Cardiac muscle cell (in vitro differentiated cells and primary cell): ENCODE data around the gene MARCOL. TPM values are rescaled to one million over a fixed set of nuclear protein-coding genes. Genes with fewer than 3 reads are reported as not detected.
A peak's percentile ranks its signal among the peaks of the same experiment; 100 is the strongest.
"Not testable (repeated sequence)": the region's sequence is repeated elsewhere in the genome, so short reads cannot be mapped to it uniquely, and the experiment has no call there.

Experiments used
- DNase-seq, 2 donors: peaks; one replicate each; pipeline versions ENCODE4 v3.0.0 to v3.0.0-alpha.2; 2010 to 2017; ENCODE audit warnings: low read depth in 1 of 2, low spot score in 1 of 2
- H3K27ac ChIP-seq: fragments of 200-600 bp; sonication (generic); 2 replicates; pipeline ENCODE4 v1.5.1; 2016
- H3K27me3 ChIP-seq: fragments of 200-600 bp; sonication (generic); 2 replicates; pipeline ENCODE4 v1.6.0; 2016; ENCODE audit warnings: control low read depth
- H3K36me3 ChIP-seq: fragments of 200-600 bp; sonication (generic); 2 replicates; pipeline ENCODE4 v1.5.1; 2016; ENCODE audit warnings: control low read depth
- H3K4me1 ChIP-seq: fragments of 200-600 bp; sonication (generic); 2 replicates; pipeline ENCODE4 v1.8.1; 2017; ENCODE audit warnings: low read depth, mild to moderate bottlenecking, mixed run types
- H3K4me3 ChIP-seq: fragments of 200-600 bp; sonication (generic); 2 replicates; pipeline ENCODE4 v1.5.1; 2016; ENCODE audit warnings: mild to moderate bottlenecking
- H3K9me3 ChIP-seq: fragments of 200-600 bp; sonication (generic); 2 replicates; pipeline ENCODE4 v1.5.1; 2017; ENCODE audit warnings: low read depth, mild to moderate bottlenecking, control low read depth
- polyA plus RNA-seq: library from polyadenylated mRNA; unstranded; fragments of >200 nt; fragmentation: Nextera tagmentation; extraction: Ambion mirVana; gene quantifications from 2 replicates; pipeline ENCODE4 v1.2.1, GENCODE V29; 2016
- total RNA-seq: library from RNA; depleted of rRNA; stranded (reverse); fragments of >200 nt; gene quantifications from 2 replicates; pipeline ENCODE4 v1.2.3, GENCODE V29; 2016
- TF ChIP-seq, protein P1 (sequence below): IDR thresholded peaks from 2 replicates; pipeline ENCODE4 v1.5.1; 2012; ENCODE audit warnings: low read depth, mild to moderate bottlenecking, low read length

The MARCOL gene
- total and polyA plus RNA-seq, 2 experiments from 2014 or later, result 0.29 TPM; not detected in 1

DNA sequence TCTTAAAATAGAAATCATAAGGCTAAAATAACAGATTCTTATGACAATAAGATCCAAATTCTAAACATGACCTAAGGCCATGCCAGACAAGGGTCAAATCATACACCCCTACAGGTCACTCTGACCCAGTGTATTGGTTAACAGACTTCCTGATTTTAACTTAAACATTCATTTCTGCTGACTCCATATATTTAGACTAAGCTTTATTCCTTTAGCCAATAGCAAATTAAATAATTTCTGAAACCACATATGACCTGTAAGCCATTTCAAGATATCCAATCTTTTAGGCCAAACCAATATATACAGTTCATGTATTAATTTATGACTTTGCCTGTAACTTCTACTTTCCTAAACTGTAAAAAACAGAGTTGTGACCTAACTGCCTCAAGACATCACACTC lies 22.9 kb downstream of the MARCOL start:
- Histone ChIP-seq H3K27me3 (no peaks in the 10 kb centered on the region), H3K9me3 (no peaks in the 10 kb centered on the region), H3K4me3 (no peak overlapping the region), H3K27ac (no peak overlapping the region), H3K36me3 (no peaks in the 10 kb centered on the region), H3K4me1 (no peaks in the 10 kb centered on the region)
- DNase-seq, result no peak
- TF ChIP-seq, protein P1, sequence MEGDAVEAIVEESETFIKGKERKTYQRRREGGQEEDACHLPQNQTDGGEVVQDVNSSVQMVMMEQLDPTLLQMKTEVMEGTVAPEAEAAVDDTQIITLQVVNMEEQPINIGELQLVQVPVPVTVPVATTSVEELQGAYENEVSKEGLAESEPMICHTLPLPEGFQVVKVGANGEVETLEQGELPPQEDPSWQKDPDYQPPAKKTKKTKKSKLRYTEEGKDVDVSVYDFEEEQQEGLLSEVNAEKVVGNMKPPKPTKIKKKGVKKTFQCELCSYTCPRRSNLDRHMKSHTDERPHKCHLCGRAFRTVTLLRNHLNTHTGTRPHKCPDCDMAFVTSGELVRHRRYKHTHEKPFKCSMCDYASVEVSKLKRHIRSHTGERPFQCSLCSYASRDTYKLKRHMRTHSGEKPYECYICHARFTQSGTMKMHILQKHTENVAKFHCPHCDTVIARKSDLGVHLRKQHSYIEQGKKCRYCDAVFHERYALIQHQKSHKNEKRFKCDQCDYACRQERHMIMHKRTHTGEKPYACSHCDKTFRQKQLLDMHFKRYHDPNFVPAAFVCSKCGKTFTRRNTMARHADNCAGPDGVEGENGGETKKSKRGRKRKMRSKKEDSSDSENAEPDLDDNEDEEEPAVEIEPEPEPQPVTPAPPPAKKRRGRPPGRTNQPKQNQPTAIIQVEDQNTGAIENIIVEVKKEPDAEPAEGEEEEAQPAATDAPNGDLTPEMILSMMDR, result no peak

DNA sequence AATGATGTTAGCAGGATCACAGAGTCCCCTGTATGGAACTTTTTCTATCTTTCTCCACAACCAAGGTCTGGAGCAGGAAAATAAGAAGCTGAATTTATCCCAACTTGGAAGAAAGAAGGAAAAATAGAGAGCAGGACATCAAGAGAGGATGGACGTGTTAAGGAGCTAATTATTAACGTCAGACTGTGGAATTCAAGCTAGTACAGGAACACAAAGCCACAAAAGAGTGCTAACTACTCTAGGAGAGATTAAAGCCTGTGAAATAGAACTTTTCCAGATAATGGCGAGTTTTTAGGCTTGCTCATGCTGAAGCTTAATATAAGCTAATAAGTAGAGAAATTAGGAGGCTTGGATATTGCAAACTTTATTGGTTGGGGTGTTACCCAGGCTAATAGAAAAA lies 29.6 kb downstream of the MARCOL start:
- TF ChIP-seq, protein P1, result no peak
- H3K4me1 ChIP-seq, result no peaks in the 10 kb centered on the region

DNA sequence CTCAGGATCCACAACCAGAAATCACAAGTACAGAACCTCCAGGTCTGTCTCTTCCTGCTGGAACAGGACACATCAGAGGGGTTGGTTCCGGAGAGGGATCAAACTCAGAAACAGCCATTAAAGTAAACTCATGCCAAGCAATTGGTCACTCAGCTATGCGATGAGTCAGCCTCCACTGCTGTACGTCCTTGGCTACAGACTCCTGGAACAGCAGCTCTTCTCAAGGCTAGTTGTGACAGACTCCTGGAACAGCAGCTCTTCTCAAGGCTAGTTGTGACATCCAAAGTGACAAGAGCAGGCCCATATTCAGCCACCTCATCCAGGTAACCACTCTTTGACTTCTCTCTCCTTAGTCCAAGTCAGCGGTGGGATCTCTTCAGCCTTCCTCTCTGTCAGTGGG lies 30.2 kb downstream of the MARCOL start, which contains the start of gene SPINK13:
SPINK13 (plus strand) TSS at position 229 of the 400 bp plus-strand sequence. CDS start 1,279 bp downstream, outside the sequence.
- Histone ChIP-seq H3K36me3 (no peaks in the 10 kb centered on the region), H3K4me3 (no peak within 1 kb of the TSS), H3K9me3 (no peaks in the 10 kb centered on the region), H3K27me3 (no peaks in the 10 kb centered on the region), H3K4me1 (no peaks in the 10 kb centered on the region), H3K27ac (no peak within 1 kb of the TSS)
- TF ChIP-seq, protein P1, result no peak
- DNase-seq, result peak in 1 of 2 donors; percentile 75

More for the DNA sequence above, 29.6 kb downstream of the MARCOL start:
- no peaks in the 10 kb centered on the region for H3K36me3 ChIP-seq
- H3K27me3 ChIP-seq, result no peaks in the 10 kb centered on the region
- DNase-seq, result peak in 1 of 2 donors; percentile 4
- H3K4me3 ChIP-seq, result no peak overlapping the region
- no peak overlapping the region for H3K27ac ChIP-seq
- no peaks in the 10 kb centered on the region for H3K9me3 ChIP-seq

DNA sequence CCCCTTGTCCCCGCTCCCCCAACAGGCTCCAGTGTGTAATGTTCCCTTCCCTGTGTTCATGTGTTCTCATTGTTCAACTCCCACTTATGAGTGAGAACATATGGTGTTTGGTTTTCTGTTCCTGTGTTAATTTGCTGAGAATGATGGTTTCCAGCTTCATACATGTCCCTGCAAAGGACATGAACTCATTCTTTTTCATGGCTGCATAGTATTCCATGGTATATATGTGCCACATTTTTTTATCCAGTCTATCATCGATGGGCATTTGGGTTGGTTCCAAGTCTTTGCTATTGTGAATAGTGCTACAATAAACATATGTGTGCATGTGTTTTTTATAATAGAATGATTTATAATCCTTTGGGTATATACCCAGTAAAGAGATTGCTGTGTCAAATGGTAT lies 36.8 kb downstream of the MARCOL start:
- H3K4me1 ChIP-seq, H3K9me3 ChIP-seq, DNase-seq, H3K36me3 ChIP-seq, H3K27ac ChIP-seq, H3K4me3 ChIP-seq, H3K27me3 ChIP-seq: not testable (repeated sequence)

DNA sequence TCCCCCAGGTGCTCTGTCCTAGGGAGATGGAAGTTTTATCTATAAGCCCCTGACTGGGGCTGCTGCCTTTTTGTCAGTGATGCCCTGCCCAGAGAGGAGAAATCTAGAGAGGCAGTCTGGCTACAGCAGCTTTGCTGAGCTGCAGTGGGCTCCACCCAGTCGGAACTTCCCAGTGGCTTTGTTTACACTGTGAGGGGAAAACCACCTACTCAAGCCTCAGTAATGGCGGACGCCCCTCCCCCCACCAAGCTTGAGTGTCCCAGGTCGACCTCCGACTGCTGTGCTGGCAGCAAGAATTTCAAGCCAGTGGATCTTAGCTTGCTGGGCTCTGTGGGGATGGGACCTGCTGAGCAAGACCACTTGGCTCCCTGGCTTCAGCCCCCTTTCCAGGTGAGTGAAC lies 42.6 kb downstream of the MARCOL start:
- H3K36me3 ChIP-seq, DNase-seq, H3K4me3 ChIP-seq, H3K27me3 ChIP-seq, H3K9me3 ChIP-seq, H3K4me1 ChIP-seq, H3K27ac ChIP-seq: not testable (repeated sequence)

DNA sequence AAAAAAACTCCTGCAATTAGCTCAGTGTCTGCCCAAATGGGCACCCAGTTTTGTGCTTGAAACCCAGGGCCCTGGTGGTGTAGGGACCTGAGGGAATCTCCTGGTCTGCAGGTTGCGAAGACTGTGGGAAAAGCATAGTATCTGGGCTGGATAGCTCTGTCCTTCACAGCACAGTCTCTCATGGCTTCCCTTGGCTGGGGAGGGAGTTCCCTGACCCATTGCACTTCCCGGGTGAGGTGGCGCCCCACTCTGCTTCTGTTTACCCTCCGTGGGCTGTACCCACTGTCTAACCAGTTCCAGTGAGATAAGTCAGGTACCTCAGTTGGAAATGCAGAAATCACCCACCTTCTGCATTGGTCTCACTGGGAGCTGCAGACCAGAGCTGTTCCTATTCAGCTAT lies 43.0 kb downstream of the MARCOL start:
- H3K4me1 ChIP-seq, DNase-seq, H3K27ac ChIP-seq, H3K9me3 ChIP-seq, H3K27me3 ChIP-seq, H3K4me3 ChIP-seq, H3K36me3 ChIP-seq: not testable (repeated sequence)

DNA sequence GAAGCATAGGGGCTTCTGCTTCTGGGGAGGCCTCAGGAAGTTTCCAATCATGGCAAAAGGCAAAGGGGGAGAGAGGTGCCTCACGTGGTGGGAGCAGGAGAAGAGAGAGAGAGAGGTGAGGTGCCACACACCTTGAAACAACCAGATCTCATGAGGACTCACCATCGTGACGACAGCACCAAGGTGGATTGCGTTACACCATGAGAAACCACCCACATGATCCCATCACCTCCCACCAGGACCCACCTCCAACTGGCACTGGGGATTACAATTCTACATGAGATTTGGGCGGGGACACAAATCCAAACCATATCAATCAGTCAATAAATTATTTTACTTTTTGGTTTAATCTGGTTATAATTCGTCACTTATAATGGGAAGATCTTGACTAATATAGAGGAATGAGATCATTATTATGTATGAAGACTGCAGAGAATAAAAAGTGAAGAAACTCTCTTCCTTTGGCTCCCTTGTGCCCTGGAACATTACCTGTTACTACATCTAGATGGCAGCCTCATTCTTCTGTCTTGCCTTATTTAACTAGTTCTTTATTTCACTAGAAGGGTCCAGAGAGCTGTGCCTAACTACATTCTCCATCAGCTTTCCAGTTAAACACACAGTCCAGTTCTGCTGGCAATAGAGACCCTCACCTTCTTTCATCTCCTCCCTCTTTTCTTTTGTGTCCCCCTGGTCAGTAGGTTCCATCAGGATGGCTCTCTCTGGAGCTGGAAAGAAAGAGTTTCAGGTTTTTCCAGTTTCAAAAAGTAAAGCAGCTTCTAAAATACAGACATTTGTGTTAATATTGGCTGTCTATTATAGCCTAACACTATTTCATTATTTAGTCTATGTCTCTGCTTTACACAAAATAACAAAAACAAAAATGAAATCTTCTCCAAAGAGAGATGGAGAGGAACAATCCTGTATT lies 52.2 kb downstream of the MARCOL start:
- Histone ChIP-seq H3K4me3 (no peak overlapping the region), H3K27ac (no peak overlapping the region), H3K27me3 (no peaks in the 10 kb centered on the region), H3K4me1 (peaks cover 4% of the 10 kb centered on the region), H3K36me3 (no peaks in the 10 kb centered on the region), H3K9me3 (no peaks in the 10 kb centered on the region)
- TF ChIP-seq, protein P1, result peak; percentile 52
- DNase-seq, result peak; percentile 42 to 59
